Stimulated activated CD4-positive, alpha-beta T cell treated with anti-CD3 and anti-CD28 coated beads, Interleukin-12 subunit alpha, Interleukin-12 subunit beta, amount 100 ng/mL, for 4 hours (primary cell): ENCODE measurements around the gene FHL3.
"Not testable (repeated sequence)": the region's sequence is repeated elsewhere in the genome, so short reads cannot be mapped to it uniquely, and the experiment has no call there.

Source experiments
- DNase-seq: peaks from one replicate; pipeline ENCODE4 v3.0.0-alpha.2; 2020

The FHL3 gene

DNA sequence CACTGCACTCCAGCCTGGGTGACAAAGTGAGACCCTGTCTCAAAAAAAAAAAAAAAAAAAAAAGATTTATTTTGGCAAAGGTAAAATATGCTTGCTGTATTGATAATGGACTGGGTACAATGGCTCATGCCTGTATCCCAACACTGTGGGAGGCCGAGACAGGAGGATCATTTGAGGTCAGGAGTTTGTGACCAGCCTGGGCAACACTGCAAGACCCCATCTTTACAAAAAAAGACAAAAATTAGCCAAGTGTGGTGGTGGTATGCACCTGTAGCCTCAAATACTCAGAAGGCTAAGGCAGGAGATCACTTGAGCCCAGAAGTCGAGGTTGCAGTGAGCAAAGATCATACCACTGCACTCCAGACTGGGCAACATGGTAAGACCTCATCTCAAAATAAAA lies 21.8 kb downstream of the FHL3 start:
- DNase-seq = no peak

DNA sequence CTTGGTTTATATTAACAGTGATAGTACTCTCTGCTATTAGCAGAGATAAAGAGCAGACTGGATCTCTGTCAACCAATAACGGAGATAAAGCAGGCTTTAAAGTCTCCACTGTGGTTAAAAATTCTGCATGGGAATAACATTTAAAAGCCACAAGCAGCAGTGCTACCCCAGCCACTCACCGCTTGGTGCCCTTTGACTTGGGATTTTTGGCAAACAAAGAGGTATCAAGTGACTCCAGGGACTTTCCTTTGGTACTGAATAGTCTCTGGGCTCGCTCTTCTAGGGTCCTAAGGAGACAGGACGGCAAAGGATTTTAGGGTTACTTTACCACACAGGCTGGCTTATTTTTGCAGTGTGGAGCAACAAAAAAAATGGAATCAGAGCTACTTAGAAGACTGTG lies 26.8 kb downstream of the FHL3 start:
- DNase-seq = no peak

DNA sequence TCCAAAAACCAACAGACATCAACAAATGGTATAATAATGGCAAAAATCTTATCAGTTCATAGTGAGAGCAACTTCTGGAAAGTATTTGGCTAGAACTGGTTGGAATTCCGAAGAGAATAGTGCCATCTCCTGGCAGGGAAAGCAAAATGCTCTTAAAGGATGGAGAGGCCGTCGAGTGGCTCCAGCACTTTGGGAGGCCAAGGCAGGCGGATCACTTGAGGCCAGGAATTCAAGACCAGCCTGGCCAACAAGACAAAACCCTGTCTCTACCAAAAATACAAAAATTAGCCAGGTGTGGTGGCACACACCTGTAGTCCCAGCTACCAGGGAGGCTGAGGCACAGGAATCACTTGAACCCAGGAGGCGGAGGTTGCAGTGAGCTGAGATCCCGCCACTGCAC lies 30.2 kb downstream of the FHL3 start:
- DNase-seq = not testable (repeated sequence)

DNA sequence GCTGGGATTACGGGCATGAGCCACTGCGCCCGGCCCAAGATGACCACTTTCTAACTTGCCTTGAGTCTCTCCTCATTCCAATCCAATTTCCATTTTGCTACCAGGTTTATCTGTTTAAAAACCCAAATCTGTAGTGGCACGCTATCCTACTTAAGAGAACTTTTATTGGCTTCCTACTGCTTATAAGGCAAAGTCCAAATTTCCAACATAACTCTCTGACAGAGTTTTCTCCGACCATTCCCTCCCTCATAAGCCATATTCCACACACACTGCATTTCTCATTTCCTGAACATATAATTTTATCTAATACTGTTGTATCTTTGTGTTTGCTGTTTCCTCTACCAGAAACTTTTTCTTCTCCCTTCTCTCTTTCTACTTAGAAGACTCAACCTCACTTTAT lies 30.7 kb downstream of the FHL3 start:
- DNase-seq = no peak

DNA sequence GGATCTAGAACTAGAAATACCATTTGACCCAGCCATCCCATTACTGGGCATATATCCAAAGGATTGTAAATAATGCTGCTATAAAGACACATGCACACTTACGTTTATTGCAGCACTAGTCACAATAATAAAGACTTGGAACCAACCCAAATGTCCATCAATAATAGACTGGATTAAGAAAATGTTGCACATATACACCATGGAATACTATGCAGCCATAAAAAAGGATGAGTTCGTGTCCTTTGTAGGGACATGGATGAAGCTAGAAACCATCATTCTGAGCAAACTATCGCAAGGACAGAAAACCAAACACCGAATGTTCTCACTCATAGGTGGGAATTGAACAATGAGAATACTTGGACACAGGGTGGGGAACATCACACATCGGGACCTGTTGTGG lies 31.6 kb downstream of the FHL3 start:
- not testable (repeated sequence) for DNase-seq

DNA sequence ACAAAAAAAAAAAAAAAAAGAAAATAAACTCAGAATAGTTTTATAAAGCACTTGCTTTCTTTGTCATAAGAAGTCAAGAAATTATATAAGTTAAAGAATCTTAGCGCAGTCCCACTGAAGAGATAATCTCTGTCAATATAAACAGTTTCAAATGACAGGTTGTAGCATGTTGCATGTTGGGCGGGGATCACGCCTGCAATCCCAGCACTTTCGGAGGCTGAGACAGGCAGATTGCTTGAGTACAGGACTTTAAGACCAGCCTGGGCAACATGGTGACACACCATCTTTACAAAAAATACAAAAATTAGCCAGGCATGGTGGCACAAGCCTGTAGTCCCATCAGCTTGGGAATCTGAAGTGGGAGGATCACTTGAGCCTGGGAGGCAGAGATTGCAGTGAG lies 40.0 kb downstream of the FHL3 start:
- DNase-seq = no peak

DNA sequence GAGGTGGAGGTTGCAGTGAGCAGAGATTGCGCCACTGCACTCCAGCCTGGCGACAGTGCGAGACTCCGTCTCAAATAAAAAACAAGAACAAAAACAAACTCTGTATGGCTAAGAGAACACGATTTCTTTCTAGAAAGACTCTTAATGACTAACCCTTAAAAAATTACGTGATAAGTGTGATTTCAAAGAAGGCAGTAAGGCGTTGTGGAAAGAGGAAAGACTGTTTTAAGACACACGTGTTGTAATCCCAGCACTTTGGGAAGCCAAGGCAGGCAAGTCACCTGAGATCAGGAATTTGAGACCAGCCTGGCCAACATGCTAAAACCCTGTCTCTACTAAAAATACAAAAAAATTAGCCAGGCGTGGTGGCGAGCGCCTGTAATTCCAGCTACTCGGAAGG lies 41.2 kb downstream of the FHL3 start:
- not testable (repeated sequence) for DNase-seq

DNA sequence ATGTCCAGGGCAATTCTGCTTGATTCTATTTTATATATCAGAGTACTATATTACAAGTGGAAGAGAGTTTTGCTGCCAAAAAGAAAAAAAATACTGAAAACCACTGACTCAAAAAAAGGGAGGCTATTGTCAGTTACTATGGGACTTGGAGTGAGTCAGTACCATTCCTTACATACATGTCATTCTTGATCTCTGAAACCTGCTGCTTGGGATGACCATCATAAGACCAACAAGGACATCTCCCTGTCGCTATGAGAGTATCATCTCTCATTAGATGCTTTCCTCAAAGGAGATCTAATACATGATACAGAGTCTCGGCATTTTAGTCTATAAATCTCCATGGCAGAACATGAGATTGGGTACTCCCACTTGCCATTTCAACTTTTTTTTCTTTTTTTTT lies 46.6 kb downstream of the FHL3 start:
- no peak for DNase-seq

DNA sequence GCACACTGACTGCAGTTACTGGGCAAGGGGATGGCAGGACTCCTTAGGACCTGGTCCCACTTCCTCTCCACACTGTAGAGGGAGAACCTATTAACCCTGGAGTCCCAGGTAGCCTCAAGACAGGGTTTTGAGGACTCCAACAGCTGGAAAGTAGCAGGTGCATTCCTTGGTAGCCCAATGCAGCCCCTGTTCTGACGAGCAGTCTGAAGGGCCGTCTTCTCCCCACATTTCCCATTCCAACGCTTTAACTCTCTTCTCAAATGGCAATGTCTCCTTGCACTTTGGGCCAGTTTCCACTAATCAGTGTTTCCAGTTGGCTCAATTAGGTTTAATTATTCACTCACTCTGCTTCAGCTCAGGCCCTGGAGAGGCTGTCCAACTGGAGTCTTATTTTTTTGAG lies 49.6 kb downstream of the FHL3 start:
- no peak for DNase-seq

DNA sequence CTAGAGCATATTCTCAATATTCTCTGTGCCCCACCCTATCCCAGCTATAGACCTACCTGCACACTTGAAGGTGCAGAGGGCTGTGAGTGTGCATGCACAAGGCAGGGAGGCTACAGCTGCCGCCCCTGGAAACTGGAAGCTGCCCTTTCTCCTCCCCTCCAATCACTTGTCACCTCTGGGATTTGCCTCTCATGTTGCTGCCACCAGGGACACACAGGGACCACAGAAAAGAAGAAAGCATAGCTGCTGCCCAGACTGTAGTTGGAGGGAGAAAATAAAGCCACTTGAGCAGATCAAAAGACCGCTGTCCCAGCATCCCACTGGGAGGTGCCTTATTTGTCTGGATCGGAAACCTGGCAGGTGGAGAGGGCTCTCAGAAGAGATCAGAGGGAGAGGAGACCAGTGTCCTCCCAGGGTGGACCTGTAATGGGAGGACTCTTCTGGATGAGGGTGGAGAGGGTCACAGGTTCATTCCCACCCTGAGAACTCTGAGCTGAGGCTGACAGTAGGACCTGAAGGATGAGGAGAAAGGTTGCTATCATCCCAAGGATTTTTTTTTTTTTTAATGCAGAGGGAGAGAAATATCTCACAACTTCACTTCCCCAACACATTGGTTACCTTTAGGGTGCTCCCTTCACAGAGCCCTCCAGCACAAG lies 50.9 kb downstream of the FHL3 start:
- DNase-seq = no peak

DNA sequence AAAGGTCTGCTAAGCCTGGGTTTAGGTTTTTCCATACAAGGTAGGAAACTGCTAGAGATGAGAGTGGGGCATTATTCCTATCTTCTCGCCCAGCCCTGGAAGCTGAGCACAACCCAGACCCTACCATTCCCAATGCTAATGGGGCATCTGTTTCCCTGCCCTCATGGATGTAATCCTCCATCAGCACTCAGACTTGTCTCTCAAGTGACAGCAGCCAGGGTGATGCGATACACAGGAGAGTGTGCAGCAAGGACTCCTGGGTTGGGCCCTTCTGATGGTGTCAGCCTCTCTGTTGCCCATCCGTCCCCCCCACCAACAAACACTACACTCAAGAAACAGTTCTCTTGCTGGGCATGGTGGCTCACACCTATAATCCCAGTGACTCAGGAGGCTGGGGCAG lies 52.6 kb downstream of the FHL3 start:
- DNase-seq = no peak

DNA sequence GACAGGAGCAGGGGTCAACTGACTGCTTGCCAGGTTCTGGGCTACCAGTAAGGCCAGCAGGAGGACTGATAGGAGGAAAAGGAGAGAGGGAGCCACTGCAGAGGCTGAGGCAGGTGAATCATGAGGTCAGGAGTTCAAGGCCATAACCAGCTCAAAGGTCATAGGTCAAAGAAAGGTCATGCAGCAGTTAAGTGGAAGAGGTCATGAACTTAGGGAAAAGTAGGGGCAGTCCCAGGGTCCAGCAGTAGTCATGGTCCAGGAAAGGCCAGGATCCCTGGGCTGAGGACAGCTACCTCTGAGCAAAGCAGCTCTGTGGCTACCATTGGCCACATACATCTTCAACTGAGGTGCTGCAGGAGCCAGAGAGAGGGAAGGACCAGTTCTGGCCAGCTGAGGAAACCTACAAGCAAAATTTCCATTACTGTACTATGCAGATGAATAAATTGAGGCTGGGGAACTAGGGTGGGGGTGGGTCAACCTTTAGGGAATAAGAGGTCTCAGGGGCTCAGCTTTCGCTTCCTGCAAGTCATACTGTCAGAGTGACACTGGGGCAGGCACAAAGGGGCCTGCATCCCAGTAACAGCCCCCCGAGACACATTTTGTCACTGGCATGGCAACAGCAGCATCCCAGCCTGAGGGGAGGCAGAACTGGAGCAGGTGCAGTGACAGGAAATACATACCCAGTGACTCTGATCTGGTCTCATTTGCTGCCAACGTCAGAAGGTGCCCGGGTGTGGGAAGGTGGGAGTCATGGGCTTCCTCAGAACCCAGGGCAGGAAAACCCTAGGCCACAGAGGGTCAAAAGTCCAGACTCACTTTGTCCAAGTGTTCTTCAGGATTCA lies 53.3 kb downstream of the FHL3 start:
- no peak for DNase-seq

DNA sequence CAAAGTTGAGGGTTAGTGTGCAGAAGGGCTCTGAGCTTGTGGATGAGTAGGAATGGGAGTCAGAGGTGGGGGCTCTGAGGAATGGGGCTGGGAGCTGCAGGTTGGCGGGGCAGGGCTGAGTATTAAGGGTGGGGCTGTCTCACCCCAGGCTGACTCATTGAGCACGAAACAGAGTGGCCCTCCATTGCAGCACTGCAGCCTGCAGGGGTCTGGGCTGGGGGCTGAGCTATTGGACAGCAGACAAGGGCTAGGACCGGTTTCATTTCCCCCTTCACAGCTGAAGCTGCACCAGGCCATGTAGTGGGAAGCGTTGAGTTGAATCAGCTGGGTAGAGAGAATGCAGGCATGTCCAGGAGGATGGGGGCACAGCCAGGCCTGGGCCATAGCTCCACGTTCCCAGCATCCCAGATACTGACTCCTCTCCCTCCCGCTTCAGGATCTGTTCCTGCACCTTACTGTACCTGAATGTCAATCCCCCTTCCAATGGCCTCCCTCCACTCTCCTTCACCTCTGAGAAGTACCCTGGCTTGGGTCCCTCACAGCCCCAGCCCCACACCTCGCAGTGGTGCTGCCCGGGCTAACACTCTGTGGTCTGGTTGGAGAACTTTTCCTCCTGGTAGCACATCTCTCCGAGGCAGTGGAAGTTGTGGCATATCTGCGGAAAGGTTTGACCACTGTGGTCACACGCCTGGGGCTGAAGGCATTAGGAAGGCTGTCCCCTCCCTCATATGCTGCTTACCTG lies 54.1 kb downstream of the FHL3 start:
- DNase-seq = no peak

DNA sequence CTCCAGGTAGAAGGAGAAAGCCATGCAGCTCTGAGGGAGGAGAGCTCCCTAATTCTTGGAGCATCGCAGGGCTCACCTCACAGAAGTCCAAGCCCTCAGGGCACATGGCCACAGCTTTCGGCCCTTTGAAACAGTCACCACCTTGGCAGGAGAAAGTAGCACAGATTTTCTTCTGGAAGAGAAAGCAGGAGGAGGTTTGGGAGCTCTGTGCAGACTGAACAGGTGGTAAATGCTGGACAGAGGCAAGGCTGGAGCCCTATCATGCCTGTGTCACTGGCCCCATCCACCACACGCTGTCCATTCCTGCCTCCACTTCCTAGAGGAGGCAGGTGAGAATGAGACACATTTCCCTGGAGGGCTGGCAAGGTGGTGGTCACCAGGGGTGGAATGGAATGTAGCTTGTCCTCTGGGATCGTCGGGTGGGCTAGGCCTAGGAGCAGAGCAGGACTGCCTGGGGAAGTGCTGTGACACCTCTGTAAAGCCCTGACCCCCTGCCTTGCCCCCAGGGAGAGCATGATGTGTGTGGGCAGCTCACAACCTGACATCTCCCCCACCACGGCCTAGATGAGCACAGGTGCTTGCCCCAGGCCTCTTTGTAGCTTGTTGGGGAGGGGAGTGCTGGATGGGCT lies 55.7 kb downstream of the FHL3 start:
- DNase-seq = no peak

DNA sequence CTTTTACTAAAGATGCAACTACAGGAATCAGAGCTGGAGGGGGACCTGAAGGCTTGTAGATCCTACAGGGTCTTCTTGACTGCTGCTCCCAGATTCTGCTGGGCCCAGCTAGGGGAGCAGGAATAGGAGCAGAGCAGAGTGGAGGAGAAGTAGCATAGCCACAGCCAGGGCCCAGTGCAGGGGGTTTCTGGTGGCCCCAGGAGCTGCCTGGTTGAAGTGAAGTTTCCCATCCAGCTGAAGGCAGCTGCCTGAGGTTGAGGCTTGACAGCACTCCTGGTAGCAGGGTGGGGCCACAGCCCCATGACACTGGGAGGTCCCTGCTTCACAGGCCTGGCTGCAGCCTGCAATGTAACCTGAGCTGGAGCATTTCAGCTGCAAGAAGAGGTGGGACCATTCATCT lies 56.5 kb downstream of the FHL3 start:
- no peak for DNase-seq

DNA sequence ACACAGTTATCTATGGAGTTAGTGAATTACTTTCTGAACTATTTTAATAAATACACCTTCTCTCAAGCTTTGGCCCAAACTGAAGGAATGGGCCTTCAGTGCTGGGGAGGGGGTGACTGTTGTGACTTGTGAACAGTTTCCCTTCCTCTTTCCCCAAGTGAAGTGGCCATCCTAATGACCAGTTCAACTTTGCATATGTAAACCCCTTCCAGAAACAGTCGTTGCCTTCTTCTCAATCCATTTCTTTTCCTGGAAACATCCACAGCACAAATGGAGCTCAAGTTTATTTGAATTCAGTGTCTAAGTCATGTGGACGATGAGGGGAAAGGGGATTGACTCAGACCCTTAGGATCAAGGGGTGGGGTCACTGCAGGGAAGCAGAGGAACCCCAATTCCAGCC lies 57.1 kb downstream of the FHL3 start:
- no peak for DNase-seq

DNA sequence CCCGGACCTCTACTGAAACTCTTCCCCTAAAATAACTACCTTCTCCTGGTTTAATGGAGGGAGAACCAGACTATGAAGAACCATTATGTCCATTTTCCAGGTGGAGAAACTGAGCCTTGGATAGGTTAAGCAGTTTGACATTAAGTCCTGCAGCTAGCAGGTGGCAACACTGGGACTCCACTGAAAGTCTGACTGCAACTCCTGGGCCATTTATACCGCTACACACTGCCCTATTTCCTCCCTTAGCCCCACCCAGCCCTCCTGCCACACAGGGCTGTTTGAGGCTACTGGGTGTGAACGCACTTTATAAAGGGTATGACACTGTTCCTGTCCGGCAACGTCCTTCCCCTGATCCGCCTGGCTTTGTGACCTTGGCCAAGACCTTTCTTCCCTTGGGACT lies 58.0 kb downstream of the FHL3 start:
- DNase-seq = no peak
